ENCODE results near the gene AHCYL1. TPM values are rescaled to one million over a fixed set of nuclear protein-coding genes. Genes with fewer than 3 reads are reported as not detected.

The AHCYL1 gene
- total and polyA plus RNA-seq, 2 of the 8 experiments (the other 6 are each of a cell fraction or from before 2014, with no cell fraction given), result 64.5 to 95.9 TPM

DNA sequence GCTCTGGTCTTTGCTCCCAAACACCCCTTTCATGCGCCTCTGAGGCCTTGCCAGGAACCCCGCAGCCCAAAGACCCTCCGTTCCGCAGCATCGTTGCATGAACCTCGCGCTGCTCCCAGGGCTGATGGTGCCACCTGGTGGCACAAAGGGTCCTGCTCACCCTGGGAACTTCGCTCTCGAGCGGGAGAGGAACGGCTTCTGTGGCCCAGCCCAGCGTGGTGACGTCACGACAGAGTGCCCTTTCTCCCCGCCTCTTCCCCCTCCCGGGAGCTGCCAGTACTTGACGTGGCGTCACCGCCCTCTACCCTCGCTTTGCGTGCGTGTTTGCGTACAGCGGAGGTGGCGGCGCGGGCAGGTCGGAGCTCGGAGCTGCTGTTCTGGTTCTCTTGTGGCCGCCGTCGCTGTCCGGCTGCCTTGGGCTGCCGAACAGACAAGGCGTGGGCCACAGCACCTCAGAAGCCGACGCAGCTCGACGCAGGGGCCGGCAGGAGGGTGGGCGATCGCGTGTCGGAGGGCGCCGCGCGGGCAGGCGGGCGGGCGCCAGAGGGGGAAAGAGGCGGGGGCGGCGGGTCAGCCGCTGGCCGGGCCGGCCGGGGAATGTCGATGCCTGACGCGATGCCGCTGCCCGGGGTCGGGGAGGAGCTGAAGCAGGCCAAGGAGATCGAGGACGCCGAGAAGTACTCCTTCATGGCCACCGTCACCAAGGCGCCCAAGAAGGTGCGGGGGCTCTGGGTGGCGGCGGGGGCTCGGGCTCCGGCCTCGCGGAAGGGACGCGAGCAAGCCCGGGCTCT is at the start of gene AHCYL1 (continued):
- TF ChIP-seq BACH1 (IDR thresholded peaks at IDR 0.05; ENCODE audit: low read length), result peak; percentile 24; the same call in 1 of the 2 replicates
- no peak for TF ChIP-seq KDM5A (IDR thresholded peaks at IDR 0.05; ENCODE audit: low read length)
- peak; percentile 60; the same call in 1 of the 2 replicates for TF ChIP-seq EGR1 (IDR thresholded peaks at IDR 0.05; ENCODE audit: borderline replicate concordance, low read depth, low read length)
- TF ChIP-seq EZH2 (IDR thresholded peaks at IDR 0.05; ENCODE audit: low read depth, low read length, severe bottlenecking), result no peak
- TF ChIP-seq CHD2 (IDR thresholded peaks at IDR 0.05; ENCODE audit: low read length), result peak; percentile 27
- no peak for TF ChIP-seq KDM1A (IDR thresholded peaks at IDR 0.05; ENCODE audit: borderline replicate concordance, low read length)
- no peak for TF ChIP-seq SP4 (IDR thresholded peaks at IDR 0.05; ENCODE audit: low read length)
- TF ChIP-seq NRF1 (IDR thresholded peaks at IDR 0.05; ENCODE audit: low read depth, low read length), result no peak
- TF ChIP-seq ZNF274 (IDR thresholded peaks at IDR 0.05; ENCODE audit: borderline replicate concordance, extremely low read depth, low read length), result no peak
- no peak for TF ChIP-seq EP300 (IDR thresholded peaks at IDR 0.05; ENCODE audit: borderline replicate concordance in 1 of 2, low read depth in 2 of 2, low read length in 2 of 2)
- TF ChIP-seq SIRT6 (IDR thresholded peaks at IDR 0.05; ENCODE audit: low read length), result no peak
- TF ChIP-seq USF2 (IDR thresholded peaks at IDR 0.05; ENCODE audit: low read length), result no peak
- peak; percentile 84 for TF ChIP-seq ASH2L (IDR thresholded peaks at IDR 0.05; ENCODE audit: low read length)
- no peak for TF ChIP-seq RBBP5 (IDR thresholded peaks at IDR 0.05; ENCODE audit: borderline replicate concordance, low read depth, low read length)
- TF ChIP-seq POLR2AphosphoS5 (IDR thresholded peaks at IDR 0.05; ENCODE audit: low read depth, low read length), result peak; percentile 95
- peak; percentile 90 for TF ChIP-seq YY1 (IDR thresholded peaks at IDR 0.05; ENCODE audit: low read depth, low read length)
- no peak for TF ChIP-seq NANOG (IDR thresholded peaks at IDR 0.05; ENCODE audit: insufficient read depth, low read depth, low read length, poor library complexity, severe bottlenecking)
- no peak for TF ChIP-seq MAFK (IDR thresholded peaks at IDR 0.05; ENCODE audit: low read depth, low read length)
- TF ChIP-seq RAD21 (IDR thresholded peaks at IDR 0.05 in 1 of 2, conservative IDR thresholded peaks at IDR 0.05 in 1 of 2; ENCODE audit: low read depth in 2 of 2, low read length in 2 of 2), result peak; percentile 99
- TF ChIP-seq KDM4A (IDR thresholded peaks at IDR 0.05; ENCODE audit: low read depth, low read length, severe bottlenecking), result peak; percentile 61
- TF ChIP-seq ATF2 (IDR thresholded peaks at IDR 0.05; ENCODE audit: low read length), result no peak

Measured in H1 (cell line).